ENCODE measurements around the gene GSTM5.
"Not testable (repeated sequence)": the region's sequence is repeated elsewhere in the genome, so short reads cannot be mapped to it uniquely, and the experiment has no call there.

The GSTM5 gene

GRCh38 chr1:109678637-109679036 lies 33.4 kb upstream of the GSTM5 start:
- not testable (repeated sequence) for H3K27me3 ChIP-seq (ENCODE audit: insufficient read depth, low read length); H3K4me3 ChIP-seq (ENCODE audit: low read depth, low read length); H3K79me2 ChIP-seq (ENCODE audit: control insufficient read depth, insufficient read depth, low read length, unreplicated experiment); H3K36me3 ChIP-seq (ENCODE audit: insufficient read depth, low read length); H3K27ac ChIP-seq (ENCODE audit: low read depth, low read length); H3K4me1 ChIP-seq (ENCODE audit: control insufficient read depth, insufficient read depth, low read length, unreplicated experiment); H2AFZ ChIP-seq (ENCODE audit: low read length, unreplicated experiment)

DNA sequence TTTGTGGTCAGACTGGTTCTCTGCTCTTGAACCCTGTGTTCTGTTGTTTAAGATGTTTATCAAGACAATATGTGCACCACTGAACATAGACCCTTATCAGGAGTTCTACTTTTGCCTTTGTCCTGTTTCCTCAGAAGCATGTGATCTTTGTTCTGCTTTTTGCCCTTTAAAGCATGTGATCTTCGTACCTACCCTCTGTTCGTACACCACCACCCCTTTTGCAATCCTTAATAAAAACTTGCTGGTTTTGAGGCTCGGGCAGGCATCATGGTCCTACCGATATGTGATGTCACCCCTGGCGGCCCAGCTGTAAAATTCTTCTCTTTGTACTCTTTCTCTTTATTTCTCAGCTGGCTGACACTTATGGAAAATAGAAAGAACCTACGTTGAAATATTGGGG lies 27.3 kb upstream of the GSTM5 start:
- H3K4me3 ChIP-seq (ENCODE audit: low read depth, low read length); H2AFZ ChIP-seq (ENCODE audit: low read length, unreplicated experiment); H3K36me3 ChIP-seq (ENCODE audit: insufficient read depth, low read length): not testable (repeated sequence)

DNA sequence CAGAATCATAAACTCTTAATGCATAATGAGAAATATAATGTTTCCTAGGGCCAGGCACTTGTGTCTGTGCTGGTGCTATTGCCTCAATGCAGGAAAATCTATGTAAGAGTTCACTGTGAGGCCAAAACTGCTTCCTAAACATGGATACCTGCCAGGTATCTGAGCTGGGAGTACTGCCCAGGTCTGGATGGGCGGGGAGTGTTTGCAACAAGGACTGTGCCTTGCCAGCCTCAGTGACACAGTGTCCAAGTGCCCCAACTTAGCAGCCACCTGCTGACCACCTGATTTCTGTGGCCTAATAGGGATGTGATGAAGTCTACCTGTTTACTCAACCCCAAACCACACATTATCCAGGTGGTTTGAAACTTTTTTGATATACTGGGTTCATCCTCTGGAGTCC lies 26.7 kb upstream of the GSTM5 start:
- H3K79me2 ChIP-seq (ENCODE audit: control insufficient read depth, insufficient read depth, low read length, unreplicated experiment); H2AFZ ChIP-seq (ENCODE audit: low read length, unreplicated experiment); H3K36me3 ChIP-seq (ENCODE audit: insufficient read depth, low read length); H3K4me3 ChIP-seq (ENCODE audit: low read depth, low read length); H3K27ac ChIP-seq (ENCODE audit: low read depth, low read length); H3K27me3 ChIP-seq (ENCODE audit: insufficient read depth, low read length); H3K4me1 ChIP-seq (ENCODE audit: control insufficient read depth, insufficient read depth, low read length, unreplicated experiment): not testable (repeated sequence)

More for the DNA sequence above, 27.3 kb upstream of the GSTM5 start:
- not testable (repeated sequence) for H3K79me2 ChIP-seq (ENCODE audit: control insufficient read depth, insufficient read depth, low read length, unreplicated experiment); H3K27me3 ChIP-seq (ENCODE audit: insufficient read depth, low read length); H3K4me1 ChIP-seq (ENCODE audit: control insufficient read depth, insufficient read depth, low read length, unreplicated experiment); H3K27ac ChIP-seq (ENCODE audit: low read depth, low read length)

DNA sequence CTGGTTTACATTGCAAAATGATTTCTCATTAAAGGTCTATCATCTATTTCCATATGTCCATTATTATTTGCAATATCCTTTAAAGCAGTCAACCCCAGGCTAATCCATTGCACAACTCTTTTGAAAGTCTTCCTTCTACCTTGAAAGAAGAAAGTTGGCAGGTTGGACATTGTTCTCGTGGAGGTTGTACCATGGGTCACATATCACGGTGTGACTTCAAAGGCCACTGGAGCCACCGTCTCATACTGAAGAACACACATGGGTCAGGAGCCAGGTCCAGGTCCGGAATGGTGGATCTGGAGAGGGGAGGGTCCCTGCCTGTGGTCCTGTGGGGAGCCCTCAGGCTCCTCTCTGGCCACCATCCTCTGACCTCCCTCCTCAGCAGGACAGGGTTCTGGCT lies 26.2 kb upstream of the GSTM5 start:
- not testable (repeated sequence) for H3K27ac ChIP-seq (ENCODE audit: low read depth, low read length); H3K4me3 ChIP-seq (ENCODE audit: low read depth, low read length); H2AFZ ChIP-seq (ENCODE audit: low read length, unreplicated experiment); H3K36me3 ChIP-seq (ENCODE audit: insufficient read depth, low read length); H3K4me1 ChIP-seq (ENCODE audit: control insufficient read depth, insufficient read depth, low read length, unreplicated experiment); H3K27me3 ChIP-seq (ENCODE audit: insufficient read depth, low read length); H3K79me2 ChIP-seq (ENCODE audit: control insufficient read depth, insufficient read depth, low read length, unreplicated experiment)

DNA sequence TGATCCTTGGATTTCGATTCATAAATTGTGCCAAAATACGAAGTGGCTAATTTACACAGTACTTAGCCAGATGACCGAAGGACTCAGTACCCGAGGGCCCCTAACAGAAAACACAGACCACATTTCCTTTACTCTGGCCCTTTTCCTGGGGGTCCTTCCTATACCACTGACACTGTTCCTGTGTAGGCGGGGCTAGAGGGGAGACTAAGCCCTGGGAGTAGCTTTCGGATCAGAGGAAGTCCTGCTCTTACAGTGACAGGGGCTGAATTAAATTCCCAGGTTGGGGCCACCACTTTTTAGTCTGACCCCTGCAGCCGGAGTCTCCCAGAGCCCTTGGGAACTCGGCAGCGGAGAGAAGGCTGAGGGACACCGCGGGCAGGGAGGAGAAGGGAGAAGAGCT lies 24.9 kb upstream of the GSTM5 start:
- H3K4me1 ChIP-seq (ENCODE audit: control insufficient read depth, insufficient read depth, low read length, unreplicated experiment); H3K27ac ChIP-seq (ENCODE audit: low read depth, low read length); H3K27me3 ChIP-seq (ENCODE audit: insufficient read depth, low read length); H3K4me3 ChIP-seq (ENCODE audit: low read depth, low read length); H2AFZ ChIP-seq (ENCODE audit: low read length, unreplicated experiment); H3K36me3 ChIP-seq (ENCODE audit: insufficient read depth, low read length); H3K79me2 ChIP-seq (ENCODE audit: control insufficient read depth, insufficient read depth, low read length, unreplicated experiment): not testable (repeated sequence)

- H3K79me2 ChIP-seq (ENCODE audit: control insufficient read depth, insufficient read depth, low read length, unreplicated experiment): no peaks in the 10 kb centered on the region
- H3K36me3 ChIP-seq (ENCODE audit: insufficient read depth, low read length): no peaks in the 10 kb centered on the region
- H2AFZ ChIP-seq (ENCODE audit: low read length, unreplicated experiment): no peak within 1 kb of the TSS
- no peaks in the 10 kb centered on the region for H3K27me3 ChIP-seq (ENCODE audit: insufficient read depth, low read length)
- H3K4me3 ChIP-seq (ENCODE audit: low read depth, low read length): no peak within 1 kb of the TSS
- H3K4me1 ChIP-seq (ENCODE audit: control insufficient read depth, insufficient read depth, low read length, unreplicated experiment): no peaks in the 10 kb centered on the region
- no peak within 1 kb of the TSS for H3K27ac ChIP-seq (ENCODE audit: low read depth, low read length)
Measured at GRCh38 chr1:109687641-109688499, 24.2 kb upstream of the GSTM5 start, which contains the start of gene GSTM1. GSTM1 (plus strand) TSS chr1:109687817; CDS start chr1:109687874, 57 bp downstream.

- Histone ChIP-seq H3K27ac (ENCODE audit: low read depth, low read length) (no peak overlapping the region), H3K79me2 (ENCODE audit: control insufficient read depth, insufficient read depth, low read length, unreplicated experiment) (no peaks in the 10 kb centered on the region), H2AFZ (ENCODE audit: low read length, unreplicated experiment) (no peak overlapping the region), H3K36me3 (ENCODE audit: insufficient read depth, low read length) (no peaks in the 10 kb centered on the region), H3K4me1 (ENCODE audit: control insufficient read depth, insufficient read depth, low read length, unreplicated experiment) (no peaks in the 10 kb centered on the region), H3K4me3 (ENCODE audit: low read depth, low read length) (no peak overlapping the region), H3K27me3 (ENCODE audit: insufficient read depth, low read length) (no peaks in the 10 kb centered on the region)
Measured at GRCh38 chr1:109689844-109690405, 22.1 kb upstream of the GSTM5 start.

- H3K4me3 ChIP-seq (ENCODE audit: low read depth, low read length): no peak overlapping the region
- no peaks in the 10 kb centered on the region for H3K4me1 ChIP-seq (ENCODE audit: control insufficient read depth, insufficient read depth, low read length, unreplicated experiment)
- H3K36me3 ChIP-seq (ENCODE audit: insufficient read depth, low read length): no peaks in the 10 kb centered on the region
- H3K27me3 ChIP-seq (ENCODE audit: insufficient read depth, low read length): no peaks in the 10 kb centered on the region
- H2AFZ ChIP-seq (ENCODE audit: low read length, unreplicated experiment): no peak overlapping the region
- no peak overlapping the region for H3K27ac ChIP-seq (ENCODE audit: low read depth, low read length)
- H3K79me2 ChIP-seq (ENCODE audit: control insufficient read depth, insufficient read depth, low read length, unreplicated experiment): no peaks in the 10 kb centered on the region
Measured at GRCh38 chr1:109691759-109692158, 20.3 kb upstream of the GSTM5 start.

DNA sequence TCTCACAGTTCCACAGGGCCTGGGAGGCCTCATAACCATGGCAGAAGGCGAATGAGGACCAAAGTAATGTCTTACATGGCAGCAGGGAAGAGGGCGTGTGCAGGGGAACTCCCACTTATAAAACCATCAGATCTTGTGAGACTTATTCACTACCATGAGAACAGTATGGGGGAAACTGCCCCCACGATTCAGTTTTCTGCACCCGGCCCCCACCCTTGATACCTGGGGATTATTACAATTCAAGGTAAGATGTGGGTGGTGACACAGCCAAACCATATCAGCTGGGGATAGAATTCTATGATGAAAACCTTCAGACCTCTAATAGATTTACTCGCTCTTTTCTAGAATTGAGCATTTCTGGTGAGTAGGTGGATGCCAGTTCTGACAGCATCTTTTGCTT lies 17.7 kb upstream of the GSTM5 start:
- not testable (repeated sequence) for H3K27ac ChIP-seq (ENCODE audit: low read depth, low read length); H3K4me3 ChIP-seq (ENCODE audit: low read depth, low read length); H3K36me3 ChIP-seq (ENCODE audit: insufficient read depth, low read length); H3K27me3 ChIP-seq (ENCODE audit: insufficient read depth, low read length); H2AFZ ChIP-seq (ENCODE audit: low read length, unreplicated experiment); H3K4me1 ChIP-seq (ENCODE audit: control insufficient read depth, insufficient read depth, low read length, unreplicated experiment); H3K79me2 ChIP-seq (ENCODE audit: control insufficient read depth, insufficient read depth, low read length, unreplicated experiment)

GRCh38 chr1:109695138-109695537 lies 16.9 kb upstream of the GSTM5 start:
- H3K36me3 ChIP-seq (ENCODE audit: insufficient read depth, low read length); H3K4me3 ChIP-seq (ENCODE audit: low read depth, low read length); H2AFZ ChIP-seq (ENCODE audit: low read length, unreplicated experiment); H3K4me1 ChIP-seq (ENCODE audit: control insufficient read depth, insufficient read depth, low read length, unreplicated experiment); H3K79me2 ChIP-seq (ENCODE audit: control insufficient read depth, insufficient read depth, low read length, unreplicated experiment); H3K27me3 ChIP-seq (ENCODE audit: insufficient read depth, low read length); H3K27ac ChIP-seq (ENCODE audit: low read depth, low read length): not testable (repeated sequence)

DNA sequence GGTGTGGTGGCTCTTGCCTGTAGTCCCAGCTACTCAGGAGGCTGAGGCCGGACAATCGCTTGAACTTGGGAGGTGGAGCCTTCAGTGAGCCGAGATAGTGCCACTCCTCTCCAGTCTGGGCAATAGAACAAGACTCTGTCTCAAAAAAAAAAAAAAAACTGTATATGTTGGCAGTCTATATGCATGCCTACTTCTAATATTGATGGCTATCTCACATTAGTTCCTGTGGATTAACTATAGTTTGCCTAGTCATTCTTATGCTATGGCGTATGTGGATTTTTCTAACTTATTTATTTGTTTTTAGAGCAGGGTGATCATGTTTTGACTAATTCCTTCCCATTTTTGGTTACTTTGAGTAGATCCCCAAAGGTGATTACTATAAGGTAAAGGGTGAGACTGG lies 15.0 kb upstream of the GSTM5 start:
- Histone ChIP-seq H2AFZ (ENCODE audit: low read length, unreplicated experiment) (no peak overlapping the region), H3K4me1 (ENCODE audit: control insufficient read depth, insufficient read depth, low read length, unreplicated experiment) (no peaks in the 10 kb centered on the region), H3K27ac (ENCODE audit: low read depth, low read length) (no peak overlapping the region), H3K36me3 (ENCODE audit: insufficient read depth, low read length) (no peaks in the 10 kb centered on the region), H3K4me3 (ENCODE audit: low read depth, low read length) (no peak overlapping the region), H3K79me2 (ENCODE audit: control insufficient read depth, insufficient read depth, low read length, unreplicated experiment) (no peaks in the 10 kb centered on the region), H3K27me3 (ENCODE audit: insufficient read depth, low read length) (no peaks in the 10 kb centered on the region)
